GM21367 (cell line): ENCODE results near the gene MAP4K4.

Experiments used
- ATAC-seq: cut with Tn5 transposase; IDR thresholded peaks from one replicate; pipeline ENCODE4 v1.9.1; 2021; ENCODE audit not compliant: unreplicated experiment

Gene MAP4K4

GRCh38 chr2:101720732-101721131 lies 23.2 kb downstream of the MAP4K4 start:
- no peak for ATAC-seq

- ATAC-seq: no peak
Measured at GRCh38 chr2:101722864-101723263, 25.4 kb downstream of the MAP4K4 start.

- ATAC-seq: no peak
Measured at GRCh38 chr2:101723371-101724124, 26.0 kb downstream of the MAP4K4 start.

GRCh38 chr2:101724125-101724474 lies 26.6 kb downstream of the MAP4K4 start:
- ATAC-seq: no peak

GRCh38 chr2:101725038-101725437 lies 27.5 kb downstream of the MAP4K4 start:
- ATAC-seq: no peak

DNA sequence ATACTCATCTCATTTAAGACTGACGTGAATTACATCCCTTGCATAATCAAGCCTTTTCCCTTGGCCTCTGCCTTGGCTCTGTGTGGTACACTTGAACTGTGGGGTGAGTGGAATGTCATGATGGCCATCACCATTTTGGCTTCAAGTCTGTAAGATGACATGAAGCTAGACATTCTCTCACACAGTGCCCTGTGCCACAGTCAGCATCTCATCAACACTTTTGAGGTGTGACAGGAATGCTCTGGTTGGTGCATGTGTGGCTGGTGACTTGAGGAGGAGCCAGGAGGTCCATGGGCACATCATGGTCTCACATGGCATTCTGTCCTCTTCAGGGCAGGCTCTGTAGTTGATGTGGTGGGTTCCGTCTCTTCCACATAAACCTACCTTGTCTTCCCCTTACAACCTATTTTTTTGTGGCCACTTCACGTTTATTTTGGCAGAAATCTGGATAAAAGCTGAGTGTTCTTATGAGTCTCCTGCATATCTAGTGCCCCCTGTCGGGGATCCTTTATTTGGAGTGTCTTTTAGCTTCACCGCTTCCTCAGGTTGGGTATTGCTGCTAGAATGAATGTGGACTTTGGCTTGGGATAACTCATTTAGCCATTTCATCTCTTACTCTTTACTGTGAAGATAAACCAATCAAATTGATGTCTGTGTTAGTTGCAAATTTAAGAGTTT lies 28.1 kb downstream of the MAP4K4 start:
- no peak for ATAC-seq

GRCh38 chr2:101728865-101729264 lies 31.4 kb downstream of the MAP4K4 start:
- no peak for ATAC-seq

- no peak for ATAC-seq
Measured at GRCh38 chr2:101729521-101730190, 32.1 kb downstream of the MAP4K4 start.

- no peak for ATAC-seq
Measured at GRCh38 chr2:101731221-101732054, 33.9 kb downstream of the MAP4K4 start.

- ATAC-seq: no peak
Measured at GRCh38 chr2:101732199-101732598, 34.7 kb downstream of the MAP4K4 start.

DNA sequence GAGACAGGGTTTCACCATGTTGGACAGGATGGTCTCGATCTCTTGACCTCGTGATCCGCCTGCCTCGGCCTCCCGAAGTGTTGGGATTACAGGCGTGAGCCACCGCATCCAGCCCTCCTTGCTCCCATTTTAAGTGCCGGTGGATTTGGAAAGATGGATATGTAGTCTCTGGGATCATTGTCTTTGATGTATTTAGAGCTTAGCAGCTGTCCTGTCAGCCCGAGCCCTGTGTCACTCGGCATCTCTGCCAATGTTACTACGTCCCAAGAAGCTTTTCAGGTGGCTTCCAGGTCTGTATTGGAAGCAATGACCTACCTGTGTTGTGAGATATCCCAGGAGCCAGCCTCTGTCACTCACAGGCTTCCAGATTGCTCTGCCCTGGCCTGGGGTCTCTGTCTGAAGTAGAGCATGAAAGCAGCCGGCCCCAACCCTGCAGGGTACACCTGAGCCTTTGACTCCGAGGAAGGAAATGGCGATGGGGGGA lies 35.3 kb downstream of the MAP4K4 start:
- no peak for ATAC-seq

DNA sequence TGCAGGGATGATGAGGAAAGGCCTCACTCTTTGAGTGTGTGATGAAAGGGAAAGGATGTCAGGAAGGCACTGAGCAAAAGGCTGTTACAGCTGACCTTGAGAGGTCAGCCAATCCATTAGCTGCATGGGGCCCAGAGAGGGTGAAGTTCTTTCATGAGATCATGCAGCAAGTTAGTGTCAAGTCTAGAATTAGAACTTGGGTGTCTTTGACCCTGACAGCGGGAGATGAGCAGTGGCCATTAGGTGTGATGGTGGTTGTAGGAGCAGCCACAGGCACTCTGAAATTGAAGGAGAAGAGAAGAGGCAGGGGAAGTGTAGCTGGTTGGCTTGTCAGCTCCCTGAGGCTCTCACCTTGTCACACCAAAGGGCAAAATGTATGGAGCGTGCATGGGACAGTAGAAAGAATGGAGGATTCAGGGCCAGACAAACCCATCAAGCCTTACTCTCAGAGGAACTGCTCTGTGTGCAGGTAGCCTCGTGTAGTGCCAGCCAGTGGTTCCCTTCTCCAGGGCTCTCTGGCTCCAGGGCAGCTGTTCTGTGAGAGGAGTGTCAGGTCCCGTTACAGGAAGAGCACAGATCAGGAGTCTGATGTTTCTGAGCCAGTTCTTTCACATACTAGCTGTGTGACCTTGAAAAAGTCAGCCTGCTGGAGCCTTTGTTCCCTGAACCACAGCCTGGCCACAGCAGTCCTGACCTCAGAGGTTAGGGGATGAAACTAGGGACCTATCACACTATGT lies 35.9 kb downstream of the MAP4K4 start:
- no peak for ATAC-seq

GRCh38 chr2:101734505-101735165 lies 37.1 kb downstream of the MAP4K4 start:
- no peak for ATAC-seq

GRCh38 chr2:101735166-101735533 lies 37.6 kb downstream of the MAP4K4 start:
- no peak for ATAC-seq

DNA sequence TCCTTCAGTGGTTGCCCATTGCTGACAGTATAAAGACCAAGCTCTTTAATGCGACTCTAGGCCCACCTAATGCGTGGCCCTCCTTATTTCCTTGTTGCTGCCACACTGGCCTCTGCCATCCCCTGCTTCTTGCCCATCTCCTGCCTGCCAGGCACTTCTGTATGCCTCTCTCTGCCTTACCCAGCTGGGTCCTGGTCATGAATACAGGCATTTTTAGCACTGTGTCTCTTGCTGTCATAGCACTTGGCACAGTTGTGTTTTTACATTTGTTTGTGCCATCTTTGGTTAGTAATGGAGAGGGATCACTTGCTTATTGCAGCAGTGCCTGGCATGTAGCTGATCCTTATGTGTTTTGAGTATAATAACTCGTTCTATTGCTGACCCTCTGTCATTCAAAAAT lies 38.7 kb downstream of the MAP4K4 start:
- no peak for ATAC-seq

GRCh38 chr2:101736861-101737291 lies 39.4 kb downstream of the MAP4K4 start:
- ATAC-seq: no peak

GRCh38 chr2:101737478-101738255 lies 40.2 kb downstream of the MAP4K4 start:
- ATAC-seq: no peak

DNA sequence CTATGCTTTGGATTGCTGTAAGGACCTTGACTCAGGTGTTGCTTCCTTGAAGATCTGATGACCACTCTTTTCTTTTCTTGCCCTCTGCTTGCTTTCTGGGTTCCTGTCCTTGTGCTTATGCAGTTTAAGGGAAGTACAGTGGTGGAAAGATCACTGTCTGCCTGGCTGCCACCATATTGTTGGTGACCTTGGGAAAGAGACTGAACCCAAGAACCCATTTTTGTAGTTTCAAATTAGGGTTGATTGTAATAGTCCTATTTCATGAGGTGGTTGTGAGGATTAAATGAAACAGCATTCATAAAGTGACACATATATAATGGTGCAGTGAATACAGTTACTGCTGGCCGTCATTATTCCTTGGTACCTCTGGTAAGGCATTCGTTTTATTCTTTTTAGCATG lies 41.1 kb downstream of the MAP4K4 start:
- ATAC-seq: no peak

GRCh38 chr2:101740555-101740964 lies 43.1 kb downstream of the MAP4K4 start:
- ATAC-seq: no peak
